ENCODE data around the gene CEP112.

CEP112 gene

DNA sequence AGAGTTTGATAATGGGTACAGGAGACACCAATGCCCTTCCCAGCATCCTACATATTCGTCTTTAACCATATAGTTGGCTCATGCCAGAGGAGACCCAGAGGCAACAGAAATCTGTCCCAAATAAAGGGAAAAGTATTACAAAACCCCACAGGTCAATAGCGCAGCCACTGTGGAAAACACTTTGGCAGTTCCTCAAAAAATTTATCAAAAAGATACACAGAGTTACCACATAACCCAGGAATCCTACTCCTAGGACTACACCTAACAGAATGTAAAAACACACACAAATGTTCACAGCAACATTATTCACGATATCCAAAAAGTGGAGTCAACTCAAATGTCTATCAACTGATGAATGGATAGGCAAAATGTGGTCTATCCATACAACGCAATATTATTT is 135.8 kb downstream of the CEP112 start:
- DNase-seq, result no peak

DNA sequence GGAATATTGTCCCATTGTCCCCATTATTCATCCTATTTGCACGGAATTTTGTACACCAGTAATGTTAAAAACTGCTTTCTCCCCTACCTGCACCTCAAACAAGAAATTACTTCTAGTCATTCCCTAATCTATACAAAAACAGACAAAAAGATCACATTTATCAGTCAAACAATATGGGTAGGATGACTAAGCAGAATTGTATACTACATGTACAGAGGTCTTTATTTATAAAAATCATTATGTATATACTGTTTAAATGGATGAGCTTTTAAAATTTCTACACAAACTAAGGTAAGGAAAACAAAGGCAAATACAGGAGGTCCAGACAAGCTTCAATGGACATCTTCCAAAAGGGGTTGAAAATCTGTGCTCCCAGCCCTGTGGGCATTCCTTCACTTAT is 137.7 kb downstream of the CEP112 start:
- DNase-seq, result no peak

DNA sequence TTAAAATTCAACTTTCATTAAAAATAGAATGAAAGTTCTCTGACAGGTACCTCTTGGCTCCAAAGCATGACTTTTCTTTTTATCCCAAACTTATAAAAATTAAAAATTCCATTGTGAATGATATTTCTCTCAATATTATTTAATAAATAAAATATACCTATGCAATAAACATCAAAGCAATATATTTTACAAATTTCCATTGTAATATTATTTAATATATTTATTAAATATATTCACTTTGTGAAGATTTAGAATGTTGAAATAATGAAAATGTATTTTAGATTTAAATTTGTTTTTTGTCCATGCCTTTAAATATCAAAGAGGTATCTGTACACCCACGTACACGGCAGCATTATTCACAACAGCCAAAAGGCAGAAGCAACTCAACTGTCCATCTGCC is 147.8 kb downstream of the CEP112 start:
- no peak for DNase-seq

DNA sequence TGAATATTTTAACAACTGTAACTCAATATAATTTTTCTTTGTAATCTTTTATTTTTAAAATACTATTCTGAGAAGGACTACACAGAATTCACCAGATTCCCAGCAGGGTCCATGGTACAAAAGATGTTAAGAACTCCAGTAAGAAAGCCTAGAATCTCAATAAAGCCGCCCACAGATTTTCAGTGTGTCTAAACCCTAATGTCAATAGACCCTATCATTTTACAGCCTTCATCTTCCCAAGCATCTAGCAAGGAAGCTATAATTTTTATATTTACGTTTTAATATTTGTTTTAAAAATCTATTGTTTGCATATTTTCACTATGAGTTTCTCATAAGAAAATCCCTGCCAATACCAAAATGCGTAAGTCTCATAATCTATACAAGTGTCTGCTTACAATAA is 148.5 kb downstream of the CEP112 start:
- no peak for DNase-seq

DNA sequence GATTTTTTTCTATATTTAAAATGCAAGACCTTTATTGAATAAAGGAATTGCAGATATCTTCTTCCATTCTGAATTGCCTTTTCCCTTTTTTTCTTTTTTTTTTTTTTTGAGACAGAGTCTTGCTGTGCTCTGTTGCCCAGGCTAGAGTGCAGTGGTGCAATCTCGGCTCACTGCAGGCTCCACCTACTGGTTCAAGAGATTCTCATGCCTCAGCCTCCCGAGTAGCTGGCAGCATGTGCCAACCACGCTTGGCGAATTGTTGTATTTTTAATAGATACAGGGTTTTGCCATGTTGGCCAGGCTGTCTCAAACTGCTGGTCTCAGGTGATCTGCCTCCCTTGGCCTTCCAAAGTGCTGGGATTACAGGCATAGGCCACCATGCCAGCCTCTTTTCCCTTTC is 151.5 kb downstream of the CEP112 start:
- no peak for DNase-seq

DNA sequence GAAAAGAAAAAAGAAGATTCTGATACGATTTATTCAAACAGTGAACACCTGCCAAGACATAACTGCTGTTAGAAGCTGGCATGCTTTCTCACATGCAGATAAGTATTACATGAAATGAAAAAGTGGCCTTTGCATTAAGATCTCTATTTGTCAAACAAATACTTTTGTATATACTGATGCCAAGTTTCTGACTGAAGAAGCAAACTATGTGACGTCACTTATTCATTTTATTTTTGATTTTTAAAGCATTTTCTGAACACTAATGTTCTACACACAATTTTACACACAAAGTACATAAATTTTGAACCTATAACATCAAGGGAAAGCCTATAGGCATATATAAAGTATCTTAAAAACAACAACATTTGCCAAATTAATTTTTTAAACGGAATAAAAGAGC is 153.8 kb downstream of the CEP112 start:
- no peak for DNase-seq

DNA sequence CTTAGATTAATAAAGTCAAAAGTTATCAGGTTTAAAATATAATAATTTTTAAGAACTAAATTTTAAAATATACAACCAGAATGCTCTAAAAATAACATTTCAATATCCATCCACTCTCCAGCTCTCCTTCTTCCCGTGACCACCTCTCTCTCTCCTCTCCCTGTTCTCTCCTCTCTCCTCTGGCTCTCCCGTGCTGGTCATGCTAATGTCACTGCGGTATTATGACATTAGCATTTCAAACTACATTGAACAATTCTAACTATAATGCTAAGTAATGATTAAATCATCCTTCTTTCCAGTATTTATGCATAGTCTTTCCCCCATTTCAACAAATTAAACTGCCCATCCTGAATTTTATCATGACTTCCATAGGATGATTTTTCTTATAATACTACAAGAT is 154.7 kb downstream of the CEP112 start:
- DNase-seq, result no peak

DNA sequence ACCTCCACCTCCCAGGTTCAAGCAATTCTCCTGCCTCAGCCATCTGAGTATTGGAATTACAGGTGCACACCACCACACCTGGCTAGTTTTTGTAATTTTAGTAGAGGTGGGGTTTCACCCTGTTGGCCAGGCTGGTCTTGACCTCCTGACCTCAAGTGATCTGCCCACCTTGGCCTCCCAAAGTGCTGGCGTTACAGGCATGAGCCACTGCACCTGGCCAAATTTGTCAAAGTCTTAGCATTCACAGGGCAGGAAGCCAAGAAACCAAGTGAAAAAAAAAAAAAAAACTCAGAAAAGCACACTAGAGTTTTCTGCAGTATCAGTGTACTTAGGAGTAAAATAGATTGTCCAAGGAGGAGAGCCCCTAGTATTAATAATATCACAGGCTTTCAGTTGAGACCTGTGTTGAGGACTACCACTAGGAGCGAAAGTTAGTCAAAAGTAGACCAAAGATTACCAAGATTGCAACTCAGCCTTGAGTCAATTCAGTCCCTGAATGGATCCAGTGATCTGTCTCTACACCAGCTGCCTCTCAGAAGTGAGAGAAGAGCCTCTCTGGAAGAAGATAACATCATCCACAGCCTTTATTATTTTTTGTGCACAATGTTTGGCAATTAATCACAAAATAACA is 159.7 kb downstream of the CEP112 start:
- no peak for DNase-seq

DNA sequence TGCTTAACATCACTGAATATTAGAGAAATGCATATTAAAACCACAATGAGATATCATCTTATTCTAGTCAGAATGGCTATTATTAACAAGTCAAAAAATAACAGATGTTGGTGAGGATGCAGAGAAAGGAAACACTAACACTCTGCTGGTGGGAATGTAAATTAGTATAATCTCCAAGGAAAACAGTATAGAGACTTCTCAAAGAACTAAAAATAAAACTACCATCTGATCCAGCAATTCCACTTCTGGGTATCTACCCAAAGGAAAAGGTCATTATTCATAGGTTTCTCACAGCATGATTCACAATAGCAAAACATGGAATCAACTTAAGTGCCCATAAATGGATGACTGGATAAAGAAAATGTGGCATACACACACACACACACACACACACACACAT is 166.4 kb downstream of the CEP112 start:
- DNase-seq, result no peak

DNA sequence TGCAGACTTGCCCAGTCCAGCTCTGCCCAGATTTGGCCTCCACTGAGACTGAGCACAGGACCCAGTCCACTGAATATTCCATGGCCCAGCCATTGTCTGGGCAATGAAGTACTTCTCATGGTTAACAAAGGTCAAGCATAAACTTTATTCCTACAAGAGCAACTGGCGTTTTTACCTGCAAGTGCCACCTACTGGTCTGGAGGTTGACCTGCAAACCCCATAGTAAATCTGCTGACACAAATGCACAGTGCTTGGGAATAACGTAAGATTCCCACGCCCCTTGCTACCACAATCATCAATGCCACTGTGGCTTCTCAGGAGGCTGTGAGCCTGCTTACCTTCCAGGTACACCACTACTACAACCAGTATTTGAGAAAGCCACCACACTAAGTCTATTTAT is 170.2 kb downstream of the CEP112 start:
- no peak for DNase-seq

DNA sequence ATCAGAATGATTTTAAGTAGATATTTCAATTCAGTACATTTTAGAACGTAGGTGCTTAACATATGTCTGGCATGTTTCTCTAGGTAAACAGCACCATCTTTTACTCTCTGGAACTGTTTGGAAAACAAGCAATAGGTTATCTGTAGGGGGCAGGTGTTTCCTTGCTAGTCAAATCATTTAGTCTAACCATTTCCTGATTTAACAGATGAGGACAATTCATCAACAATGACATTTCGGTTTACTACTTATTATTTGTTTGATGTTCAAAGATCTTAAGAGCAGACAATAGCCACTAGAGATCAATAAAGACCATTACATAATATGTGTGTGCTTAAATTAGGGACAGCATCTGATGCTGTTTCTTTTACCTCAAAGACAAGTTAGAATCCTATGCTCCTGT is 173.1 kb downstream of the CEP112 start:
- DNase-seq, result no peak

DNA sequence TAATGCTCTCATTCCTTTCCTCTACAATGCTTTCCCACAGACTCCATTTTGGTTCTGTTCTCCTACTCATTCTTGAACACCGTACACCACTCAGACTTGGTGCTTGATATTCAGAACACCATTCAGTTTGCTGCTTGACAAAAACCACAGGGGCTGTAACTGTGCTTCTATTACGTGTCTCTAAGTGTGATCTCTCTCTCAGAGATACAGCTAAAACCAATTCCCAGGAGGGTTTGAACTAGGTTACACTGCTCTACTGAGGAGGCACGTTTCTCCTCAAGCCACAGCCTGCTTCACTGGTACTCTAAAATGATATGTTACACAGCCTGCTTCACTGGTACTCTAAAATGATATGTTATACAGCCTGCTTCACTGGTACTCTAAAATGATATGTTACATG is 175.7 kb downstream of the CEP112 start:
- DNase-seq, result no peak

DNA sequence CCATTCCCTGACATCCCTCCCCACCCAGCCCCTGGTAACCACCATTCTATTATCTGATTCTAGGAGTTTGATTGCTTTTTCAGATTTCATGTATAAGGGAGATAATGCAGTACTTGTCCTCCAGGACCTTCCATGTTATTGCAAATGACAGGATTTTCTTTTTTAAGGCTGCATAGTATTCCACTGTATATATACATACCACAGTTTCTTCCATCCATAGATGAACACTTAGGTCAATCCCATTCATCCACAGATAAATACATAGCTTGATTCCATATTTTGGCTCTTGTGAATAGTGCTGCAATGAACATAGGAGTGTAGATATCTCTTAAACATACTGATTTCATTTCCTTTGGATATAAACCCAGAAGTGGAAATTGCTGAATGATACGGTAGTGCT is 183.3 kb downstream of the CEP112 start:
- no peak for DNase-seq

DNA sequence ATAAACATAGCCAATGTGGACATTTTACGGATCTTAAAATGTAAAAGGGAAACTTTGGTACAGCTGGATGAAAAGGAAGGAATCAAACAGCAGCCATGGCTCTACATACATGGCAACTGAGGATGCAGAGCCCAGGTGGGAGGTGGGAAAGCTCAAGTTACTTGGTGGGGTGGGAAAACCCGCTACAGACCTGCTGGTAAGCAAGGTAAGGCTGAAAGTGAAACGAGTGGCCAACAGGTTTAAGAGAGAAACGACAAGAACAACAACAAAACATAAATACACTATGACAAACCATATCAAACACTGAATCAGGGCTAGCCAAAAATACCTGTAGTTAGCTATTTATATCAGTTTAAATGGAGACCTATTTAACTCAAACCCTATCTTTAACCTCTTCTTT is 185.3 kb downstream of the CEP112 start:
- DNase-seq, result no peak

DNA sequence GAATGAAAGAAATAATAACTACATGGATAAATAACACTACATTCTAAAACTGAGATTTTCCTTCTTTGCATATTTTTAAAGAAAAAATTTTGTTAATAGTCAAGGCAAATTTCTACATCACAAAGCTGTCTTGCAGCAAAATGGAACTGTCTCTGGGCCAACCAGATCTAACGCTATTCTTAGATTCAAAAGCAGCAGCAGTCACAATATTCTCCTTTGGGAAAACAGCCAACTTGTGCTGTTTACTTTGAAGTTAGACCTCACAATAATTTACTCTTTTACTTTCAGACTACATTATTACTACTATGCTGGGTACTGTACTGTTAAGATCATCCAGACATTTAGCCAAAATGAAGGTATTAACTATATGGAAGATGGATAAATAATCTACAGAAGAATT is 189.1 kb downstream of the CEP112 start:
- DNase-seq, result no peak

DNA sequence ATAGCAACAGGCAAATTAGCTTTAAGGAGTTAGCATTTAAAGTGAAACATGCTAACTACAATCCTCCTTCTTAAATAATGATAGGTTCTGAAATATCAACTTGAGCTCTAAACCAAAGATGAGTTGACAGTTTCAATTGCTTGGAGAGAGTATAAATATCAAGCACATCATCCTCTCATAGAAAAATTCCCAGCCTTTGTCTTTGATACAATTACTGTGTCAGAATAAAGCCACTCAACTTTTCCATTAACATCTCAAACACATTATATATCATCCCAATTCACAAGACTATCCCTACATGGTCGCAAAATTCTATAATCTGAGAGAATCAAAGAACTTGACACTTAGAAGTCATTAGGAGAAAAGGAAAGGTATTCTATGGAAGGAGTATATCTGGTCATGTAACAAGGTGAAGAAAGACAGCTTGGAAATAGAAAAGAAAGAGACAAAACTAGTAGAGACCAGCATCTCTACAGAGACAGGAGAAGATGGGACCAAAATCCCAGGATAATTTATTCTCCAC is 189.8 kb downstream of the CEP112 start:
- DNase-seq, result no peak

DNA sequence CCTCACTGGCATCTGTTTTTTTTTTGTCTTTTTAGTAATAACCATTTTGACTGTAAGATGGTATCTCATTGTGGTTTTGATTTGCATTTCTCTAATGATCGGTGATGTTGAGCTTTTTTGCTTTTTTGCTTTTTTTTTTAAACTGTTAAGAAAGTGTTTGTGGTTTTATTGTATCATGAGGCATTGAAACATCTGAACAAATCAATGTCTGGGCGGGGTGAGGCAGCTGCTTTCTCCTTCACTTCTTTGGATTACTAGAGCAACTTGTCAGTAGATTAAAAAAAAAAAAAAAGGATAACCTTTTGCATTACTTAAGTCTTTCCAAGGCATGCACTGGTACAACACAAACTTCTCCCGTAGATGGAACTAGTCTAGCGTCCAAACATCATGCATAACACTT is 191.7 kb downstream of the CEP112 start:
- no peak for DNase-seq

DNA sequence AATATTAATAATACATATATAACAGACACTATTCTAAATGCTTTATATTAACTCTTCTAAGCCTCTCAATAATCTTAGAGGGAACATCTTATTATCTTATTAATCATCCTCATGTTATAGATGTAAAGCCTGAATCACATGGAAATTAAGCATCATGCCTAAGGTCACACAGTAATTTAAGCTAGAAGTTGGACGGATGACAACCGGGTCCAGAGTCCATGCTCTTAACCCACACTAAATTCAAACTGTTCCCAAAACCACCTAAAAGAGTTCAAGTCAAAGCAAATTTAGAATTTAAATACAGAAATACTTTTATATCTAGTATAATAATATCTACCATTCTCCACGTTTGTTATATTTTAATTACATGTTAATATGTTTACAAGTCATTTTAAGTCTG is 193.3 kb downstream of the CEP112 start:
- DNase-seq, result no peak

DNA sequence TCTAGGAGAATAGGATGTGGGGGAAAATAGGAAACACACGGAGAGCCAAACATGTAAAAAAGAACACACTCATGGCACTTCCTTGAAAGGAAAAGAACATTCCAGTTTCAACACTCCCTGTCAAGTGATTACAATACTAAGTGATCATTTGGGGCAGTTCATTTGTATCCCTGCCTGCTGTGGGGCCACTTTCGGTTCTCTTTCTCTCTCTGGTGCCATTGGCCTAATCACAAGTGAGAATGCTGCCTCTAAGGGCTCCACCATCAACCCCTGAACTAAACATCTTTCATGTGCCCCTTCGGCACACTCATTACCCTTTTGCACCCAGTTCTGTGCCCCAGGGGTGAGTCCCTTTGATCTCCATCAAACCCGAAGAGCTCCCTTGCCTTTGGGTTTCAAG is 197.3 kb downstream of the CEP112 start:
- DNase-seq, result no peak

DNA sequence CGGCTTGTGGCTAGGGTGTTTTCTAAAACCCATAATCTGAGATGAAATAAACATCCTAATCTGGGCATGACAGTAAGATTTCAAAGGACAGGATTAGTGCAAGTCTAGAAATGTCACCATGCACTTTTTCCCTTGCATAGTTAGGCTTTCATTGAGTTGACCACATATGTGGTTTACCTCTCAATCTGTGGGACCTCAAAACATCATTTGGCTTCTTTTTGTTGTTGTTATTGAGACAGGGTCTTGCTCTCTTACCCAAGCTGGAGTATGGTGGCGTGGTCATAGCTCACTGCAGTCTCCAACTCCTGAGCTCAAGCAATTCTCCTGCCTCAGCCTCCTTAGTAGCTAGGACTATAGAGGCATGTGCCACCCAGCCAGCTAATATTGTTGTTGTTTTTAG is 197.8 kb downstream of the CEP112 start:
- no peak for DNase-seq

DNA sequence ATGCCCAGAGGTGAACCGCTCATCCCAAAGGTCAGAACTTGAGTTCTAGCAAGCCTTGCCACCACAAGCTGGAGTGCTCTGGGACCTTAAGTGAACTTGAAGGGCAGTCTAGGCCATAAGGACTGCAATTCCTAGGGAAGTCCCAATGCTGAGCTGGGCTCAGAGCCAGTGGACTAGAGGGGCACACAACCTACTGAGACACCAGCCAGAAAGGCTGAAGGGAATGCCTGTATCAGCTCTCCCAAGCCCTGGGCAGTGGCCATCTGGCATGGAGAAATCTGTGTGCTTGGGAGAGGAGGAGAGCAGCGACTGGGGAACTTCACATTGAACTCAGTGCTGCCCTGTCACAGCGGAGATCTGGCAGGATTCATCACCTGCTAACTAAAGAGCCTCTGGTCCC is 201.3 kb downstream of the CEP112 start:
- DNase-seq, result no peak

DNA sequence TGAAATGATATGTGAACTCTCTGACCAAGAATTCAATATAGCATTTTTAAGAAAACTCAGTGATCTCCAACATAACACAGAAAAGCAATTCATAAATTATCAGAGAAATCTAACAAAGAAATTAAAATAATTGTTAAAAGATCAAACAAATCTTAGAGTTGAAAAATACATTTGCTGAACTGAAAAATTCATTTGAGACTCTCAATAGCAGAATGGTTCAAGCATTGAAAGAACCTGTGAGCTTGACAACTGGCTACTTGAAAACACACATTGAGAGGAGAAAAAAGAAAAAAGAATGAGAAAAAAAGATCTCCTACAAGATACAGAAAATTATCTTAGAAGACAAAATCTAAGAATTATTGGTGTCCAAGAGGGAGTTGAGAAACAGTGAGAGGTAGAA is 203.5 kb downstream of the CEP112 start:
- no peak for DNase-seq

DNA sequence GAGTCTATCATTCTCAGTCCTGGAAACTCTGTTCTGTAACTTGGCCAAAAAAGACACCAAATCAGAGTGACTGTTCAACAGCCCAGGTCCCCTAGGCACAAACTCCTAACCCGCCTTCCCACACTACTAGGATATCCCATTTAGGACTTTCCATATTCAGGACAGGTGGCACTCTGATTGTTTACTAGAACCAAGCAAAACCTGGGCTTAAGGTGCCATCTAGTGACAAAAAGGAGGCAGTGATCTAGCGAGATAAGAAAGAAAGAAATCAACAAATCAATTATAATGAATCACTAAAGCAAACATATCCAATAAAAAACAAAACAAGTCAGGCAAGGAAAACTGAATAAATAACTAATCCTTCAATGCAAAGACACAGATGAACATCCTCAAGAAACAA is 203.9 kb downstream of the CEP112 start:
- peak; percentile 30 for DNase-seq

DNA sequence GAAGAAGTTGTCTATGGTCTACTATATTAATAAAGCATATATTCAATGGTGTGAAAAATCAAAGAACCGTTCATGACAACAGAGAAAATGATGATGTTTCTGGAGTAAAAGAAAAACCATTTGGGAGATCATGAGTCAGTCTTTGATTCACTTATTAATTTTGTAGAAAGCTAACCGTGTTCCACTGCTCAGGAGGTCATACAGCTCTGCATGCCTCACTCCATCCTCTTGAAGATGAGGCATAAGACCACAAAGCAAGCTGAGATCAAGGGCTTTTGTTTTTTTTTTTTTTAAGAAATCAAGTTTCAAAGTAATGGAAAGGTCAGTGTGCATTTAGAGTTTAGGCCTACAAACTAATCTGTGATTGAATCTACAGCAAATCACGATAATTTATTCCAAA is 206.4 kb downstream of the CEP112 start:
- DNase-seq, result no peak

DNA sequence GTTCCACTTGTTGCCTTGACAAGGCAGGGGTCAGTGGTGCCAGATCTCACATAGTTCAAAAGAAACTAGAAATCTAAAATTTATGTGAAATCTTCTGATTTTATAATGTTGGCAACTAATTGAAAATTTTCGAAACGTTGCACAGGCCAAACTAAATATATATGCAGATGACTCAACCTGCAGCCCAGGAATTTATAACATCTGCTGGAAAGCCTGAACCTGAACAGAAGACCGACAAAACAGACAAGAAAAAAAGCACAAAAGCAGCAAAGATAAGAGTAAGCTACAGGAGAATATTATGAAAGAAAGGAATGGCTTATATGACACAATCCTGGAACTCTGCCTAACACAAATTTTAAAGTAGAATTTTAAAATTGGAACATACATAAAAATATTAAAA is 207.6 kb downstream of the CEP112 start:
- DNase-seq, result no peak

DNA sequence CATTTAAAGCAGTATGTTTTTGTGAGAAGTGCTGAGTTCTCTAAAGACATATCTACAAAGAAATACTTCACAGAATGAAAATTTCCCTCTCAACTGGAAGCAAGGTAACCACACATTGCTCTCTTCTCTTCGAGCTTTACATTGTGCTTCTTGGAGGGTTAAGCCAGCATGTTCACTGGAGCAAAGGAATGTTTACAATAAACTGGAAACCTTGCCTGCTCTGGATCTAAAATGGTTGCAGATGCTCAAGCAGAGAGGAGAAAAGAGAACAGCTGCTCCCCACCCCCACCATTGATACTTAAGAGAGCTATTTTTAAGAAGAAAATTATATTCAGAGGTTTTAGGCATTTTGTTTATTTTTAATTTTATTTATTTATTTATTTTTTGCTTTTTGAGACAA is 213.1 kb downstream of the CEP112 start:
- no peak for DNase-seq

Data from hematopoietic multipotent progenitor cell treated with erythropoietin and hydrocortisone succinate and interleukin-3 and kit ligand, for 8 days (in vitro differentiated cells).